Stimulated activated CD4-positive, alpha-beta T cell treated with anti-CD3 and anti-CD28 coated beads, Interleukin-4, amount 100 ng/mL, for 48 hours (primary cell): Measurements from ENCODE around the gene SLCO2A1.
"Not testable (repeated sequence)": the region's sequence is repeated elsewhere in the genome, so short reads cannot be mapped to it uniquely, and the experiment has no call there.

ENCODE experiments used
- DNase-seq, 2 donors: peaks; one replicate each; pipeline ENCODE4 v3.0.0-alpha.2; 2020; ENCODE audit warnings: low read depth in 2 of 2

The SLCO2A1 gene

DNA sequence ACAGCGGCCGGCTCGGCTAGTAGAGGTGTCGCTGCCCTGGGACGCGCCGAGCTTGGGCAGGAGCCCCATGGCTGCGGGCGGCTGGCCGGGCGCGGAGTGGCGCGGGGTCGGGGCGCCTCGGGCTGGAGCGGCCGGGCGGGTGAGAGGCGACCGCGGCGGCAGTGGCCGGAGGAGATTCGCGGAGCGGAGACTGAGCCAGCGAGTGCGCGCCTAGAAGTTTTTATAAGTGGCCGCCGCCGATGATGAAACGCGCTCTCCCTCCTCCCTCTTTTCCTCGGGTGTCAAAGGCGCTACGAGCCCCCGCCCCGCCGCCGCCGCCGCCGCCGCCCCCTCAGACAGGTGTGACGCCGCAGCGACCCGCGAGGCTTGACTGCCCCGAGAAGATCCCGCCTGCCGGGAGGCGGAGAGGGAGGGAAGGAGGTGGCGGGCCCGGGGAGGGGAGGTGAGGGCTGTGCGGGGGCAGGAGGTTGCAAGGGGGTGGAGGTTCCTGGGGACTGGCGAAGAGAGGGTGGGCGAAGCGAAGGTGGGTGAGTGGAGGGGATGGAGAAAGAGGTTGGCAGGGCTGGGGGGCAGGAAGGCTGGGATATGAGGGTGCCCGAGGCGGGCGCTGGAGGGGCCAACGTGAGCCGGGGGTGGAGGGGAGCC is at the start of gene SLCO2A1:
Gene SLCO2A1 (minus strand): TSS at position 192 of the 645 bp plus-strand sequence. CDS start 123 bp downstream, at position 69.
- no peak for DNase-seq

DNA sequence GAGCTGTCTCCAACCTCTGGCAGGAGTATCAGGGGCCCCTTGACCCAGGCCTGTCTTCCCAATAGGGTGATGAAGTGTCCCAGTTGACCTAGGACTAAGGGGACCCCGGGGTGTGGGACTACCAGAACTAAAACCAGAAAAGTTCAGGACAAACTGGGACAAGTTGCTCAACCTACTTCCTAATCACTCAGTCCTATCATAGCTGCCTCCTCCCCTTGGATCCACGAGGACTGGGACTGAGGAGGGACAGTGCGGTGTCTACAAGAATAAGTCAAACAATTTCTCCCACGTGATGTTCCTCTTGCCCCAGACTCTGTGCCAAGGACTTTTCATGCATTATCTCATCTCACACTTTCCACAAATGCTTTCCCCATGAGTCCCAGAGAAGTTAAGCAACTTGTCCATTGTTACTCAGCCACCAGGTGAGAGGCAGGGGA is 49.4 kb upstream of the SLCO2A1 start:
- DNase-seq: no peak

DNA sequence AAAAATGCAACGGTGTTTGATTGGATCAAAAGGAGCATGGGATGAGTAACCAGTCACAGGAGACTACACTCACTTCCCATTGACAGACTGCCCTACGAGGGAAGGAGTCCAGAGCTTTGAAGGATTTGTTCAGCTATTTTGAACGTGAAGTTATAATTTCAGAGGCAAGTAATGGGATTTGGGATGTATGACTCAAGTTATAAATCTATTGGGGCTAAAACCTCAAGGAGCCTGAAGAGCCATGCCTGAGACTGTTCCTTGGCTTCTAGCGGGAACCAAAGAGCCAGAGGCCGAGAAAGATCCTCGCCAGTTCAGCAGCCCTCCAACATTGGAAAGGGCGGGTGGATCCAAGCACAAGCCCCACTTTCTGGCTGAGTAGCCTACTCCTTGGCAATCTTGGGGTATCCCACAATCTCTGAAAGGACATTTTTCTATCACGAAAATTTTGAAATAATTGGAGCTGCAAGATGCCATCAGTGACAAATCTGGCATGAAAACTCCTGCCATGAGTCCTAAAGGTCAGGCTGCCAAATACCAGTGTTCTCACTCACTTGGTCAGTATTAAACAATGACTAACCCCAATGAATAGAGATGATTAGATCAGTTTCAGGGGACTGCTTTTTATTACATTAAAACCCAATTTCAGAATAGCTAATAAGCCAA is 48.6 kb upstream of the SLCO2A1 start:
- DNase-seq: no peak

DNA sequence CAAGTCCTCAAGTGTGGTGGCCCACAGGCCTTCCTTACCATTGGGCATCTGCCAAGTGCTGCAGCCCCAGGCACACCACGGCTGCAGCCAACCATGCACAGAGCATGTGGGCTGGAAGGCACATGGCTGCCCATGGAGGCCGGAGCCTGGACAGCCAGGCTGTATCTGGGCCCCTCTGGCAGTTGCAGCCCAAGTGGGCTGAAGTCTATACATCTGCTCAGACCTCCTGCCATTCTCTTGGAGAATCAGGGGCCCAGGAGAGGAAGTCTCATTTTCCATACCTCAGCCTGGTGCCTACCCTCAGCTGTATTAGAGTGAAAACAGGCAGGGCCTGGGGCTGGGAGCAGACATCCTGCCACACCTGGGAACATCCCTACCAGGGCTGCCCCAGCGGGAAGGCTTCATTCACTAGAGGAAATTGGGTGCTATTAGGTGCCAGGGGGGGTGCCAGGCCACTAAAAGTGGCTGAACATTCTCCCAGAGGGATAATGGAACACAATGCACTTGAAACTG is 48.0 kb upstream of the SLCO2A1 start:
- no peak for DNase-seq

DNA sequence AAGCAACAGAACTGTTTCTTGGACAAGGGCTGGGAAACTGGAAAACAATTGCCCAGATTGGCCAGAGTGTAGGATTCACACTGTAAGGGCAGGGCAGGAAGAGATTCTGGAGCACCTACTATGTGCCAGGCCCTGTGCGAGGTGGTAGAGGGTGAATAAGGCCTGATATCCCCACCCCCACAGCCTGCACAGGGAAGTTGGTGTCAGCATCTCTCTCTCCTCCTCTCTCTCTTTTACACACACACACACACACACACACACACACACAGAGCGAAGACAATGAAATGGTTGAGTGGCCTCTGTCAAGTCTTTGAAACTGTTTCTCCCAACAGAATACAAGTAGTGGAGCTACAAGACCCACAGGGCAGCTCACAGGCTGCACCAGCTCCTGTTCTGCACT is 47.1 kb upstream of the SLCO2A1 start:
- DNase-seq: no peak

DNA sequence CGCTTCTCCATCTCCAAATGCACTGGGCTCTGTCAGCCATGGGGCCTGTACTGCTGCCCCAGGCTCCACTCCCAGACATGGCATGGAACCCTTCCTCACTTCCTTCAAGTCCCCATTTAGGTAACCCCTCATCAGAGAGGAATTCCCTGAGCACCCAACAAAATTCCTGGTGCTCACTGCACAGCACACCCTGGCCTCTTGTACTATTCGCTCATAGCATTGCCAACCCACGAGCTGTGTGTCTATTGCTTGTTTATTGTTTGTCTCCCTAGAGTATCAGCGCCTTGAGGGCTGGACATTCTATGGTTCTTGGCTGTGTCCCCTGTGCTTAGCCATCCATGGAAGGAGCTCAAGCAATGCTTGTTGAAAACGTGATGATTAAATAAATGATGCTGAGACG is 46.1 kb upstream of the SLCO2A1 start:
- no peak for DNase-seq

DNA sequence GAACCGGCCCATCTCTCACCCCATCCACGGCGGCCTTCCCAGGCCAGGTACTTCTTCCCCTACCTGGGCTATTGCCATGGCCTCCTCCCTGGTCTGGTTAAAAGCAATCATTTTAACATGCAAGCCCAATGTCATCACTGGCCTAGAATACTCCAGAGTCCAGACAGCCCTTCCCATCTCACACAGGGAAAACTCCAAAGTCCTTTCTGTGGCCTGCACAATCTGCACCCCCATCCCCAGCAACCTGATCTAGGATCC is 45.8 kb upstream of the SLCO2A1 start:
- DNase-seq: no peak

DNA sequence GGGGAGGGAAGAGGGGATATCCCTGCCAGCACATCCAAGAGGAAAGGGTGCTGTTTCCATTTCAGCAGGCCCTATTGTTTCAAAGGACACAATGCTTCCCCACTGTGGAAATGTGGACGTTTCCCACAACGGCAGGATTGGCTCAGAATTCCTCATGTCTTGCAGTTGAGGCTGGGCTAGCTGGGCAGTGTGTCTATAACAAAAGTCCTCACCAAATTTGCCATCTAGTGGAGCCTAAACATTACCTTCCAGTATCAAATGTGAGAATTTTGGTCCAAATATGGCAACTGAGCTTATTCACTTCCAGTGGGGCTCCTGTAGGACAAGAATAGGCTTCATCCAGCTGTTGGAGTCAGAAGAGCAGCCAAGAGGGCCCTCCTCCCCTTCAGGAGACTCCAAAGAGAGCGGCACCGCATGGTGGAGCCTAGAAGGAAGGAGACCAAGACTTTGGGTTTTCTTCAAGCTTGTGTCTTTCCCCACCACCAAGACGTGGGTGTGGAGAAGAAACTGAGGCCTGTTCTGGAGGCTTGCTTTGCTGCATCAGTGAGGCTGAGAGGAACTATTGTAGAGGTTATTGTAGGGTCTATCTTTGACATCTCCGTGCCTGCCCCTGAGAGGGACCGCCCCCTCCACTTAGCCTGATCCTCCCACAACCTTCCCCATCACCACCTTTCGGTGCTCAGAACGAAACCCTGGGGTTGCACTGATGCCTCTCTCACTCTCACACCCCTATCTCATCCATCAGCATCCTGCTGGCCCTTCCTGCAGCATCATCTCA is 45.3 kb upstream of the SLCO2A1 start:
- no peak for DNase-seq

DNA sequence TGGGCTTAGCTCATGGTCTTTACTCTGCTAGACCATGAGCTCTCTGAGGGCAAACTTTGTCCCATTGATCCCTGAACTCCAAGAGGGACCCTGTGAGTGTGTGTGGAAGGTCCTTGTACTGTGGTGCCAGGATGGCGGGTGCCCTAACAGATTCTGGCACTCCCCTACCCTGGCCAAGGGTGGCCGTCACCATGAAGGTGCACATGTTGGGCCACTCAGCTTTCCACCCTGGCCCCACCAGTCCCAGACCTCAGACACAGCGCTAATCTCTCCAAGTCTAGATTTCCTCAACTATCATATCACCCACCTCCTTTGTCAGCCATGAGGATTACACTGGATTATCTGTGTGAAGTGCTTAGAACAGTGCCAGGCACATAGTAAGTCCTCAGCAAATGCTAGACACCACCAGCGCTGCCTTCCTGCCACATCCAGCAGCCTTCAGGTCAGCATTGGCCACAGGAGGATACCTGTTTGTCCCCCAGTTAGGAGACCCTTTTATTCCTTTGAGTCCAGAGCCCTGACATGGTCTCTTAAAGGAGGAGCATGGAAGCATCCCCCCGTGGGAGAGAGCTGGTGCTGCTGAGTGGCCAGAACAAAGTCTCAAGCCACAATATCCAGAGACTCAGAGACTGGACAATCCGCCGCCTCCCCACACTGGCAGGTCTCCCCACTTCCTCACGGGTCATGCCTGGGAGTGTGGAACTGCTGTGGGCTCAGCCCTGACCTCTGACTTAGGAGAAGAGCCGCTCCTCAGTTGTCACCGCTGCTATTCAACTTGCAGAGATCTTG is 44.5 kb upstream of the SLCO2A1 start:
- DNase-seq: no peak

DNA sequence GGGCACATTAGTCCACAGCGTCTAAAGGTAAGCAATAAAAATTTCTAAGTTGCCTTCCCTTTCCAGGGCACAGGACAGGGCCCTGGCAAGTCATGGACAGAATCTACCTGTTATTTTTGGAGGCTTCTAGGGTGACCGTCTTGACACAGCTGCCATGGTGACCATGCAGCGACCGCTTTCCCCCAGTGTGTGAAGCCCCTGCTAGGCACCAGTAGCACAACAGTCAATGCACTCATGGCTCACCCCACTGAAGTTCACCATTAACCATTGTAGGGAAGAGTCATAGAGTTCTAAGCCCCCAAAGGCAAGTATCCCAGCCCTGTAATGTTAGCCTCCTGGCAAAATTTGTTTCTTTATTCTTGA is 43.8 kb upstream of the SLCO2A1 start:
- DNase-seq: no peak

DNA sequence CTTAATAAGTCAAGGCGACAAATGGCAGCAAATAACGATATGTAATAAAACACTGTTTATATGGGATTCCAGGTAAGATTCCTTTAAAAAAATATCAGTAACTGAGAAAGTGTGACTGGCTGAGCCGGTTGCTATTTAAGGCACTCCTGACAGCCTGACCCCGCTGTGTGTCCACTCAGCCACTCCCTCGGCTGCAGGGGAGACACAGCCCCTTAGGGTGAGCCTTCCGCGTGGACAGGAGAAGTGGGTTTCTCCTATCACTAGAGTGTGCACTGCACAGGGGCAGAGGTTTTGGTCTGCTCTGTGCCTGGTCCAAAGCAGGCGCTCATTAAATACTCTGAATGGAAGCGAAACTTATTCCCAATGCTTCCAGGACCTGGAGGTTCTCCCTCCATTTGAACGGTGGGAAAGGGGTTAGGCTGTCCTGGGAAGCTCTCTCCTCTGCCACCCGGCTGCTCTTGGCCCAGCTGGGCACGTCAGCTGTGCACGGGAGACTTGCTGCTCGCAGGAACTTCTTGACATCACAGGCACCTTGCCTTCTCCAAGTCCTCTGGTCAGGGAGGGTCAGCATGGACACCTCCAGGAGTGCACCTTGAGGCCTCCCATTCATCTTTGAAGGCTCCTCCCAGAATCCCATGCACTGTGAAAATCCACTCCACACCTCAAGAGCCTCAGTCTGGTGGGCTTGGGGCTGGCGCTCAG is 43.3 kb upstream of the SLCO2A1 start:
- DNase-seq: no peak

DNA sequence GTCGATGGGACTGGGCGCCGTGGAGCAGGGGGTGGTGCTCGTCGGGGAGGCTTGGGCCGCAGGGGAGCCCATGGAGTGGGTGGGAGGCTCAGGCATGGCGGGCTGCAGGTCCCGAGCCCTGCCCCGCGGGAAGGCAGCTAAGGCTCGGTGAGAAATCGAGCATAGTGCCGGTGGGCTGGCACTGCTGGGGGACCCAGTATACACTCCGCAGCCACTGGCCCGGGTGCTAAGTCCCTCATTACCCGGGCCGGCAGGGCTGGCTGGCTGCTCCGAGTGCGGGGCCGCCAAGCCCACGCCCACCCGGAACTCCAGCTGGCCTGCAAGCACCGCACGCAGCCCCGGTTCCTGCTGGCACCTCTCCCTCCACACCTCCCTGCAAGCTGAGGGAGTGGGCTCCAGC is 40.6 kb upstream of the SLCO2A1 start:
- DNase-seq: not testable (repeated sequence)

DNA sequence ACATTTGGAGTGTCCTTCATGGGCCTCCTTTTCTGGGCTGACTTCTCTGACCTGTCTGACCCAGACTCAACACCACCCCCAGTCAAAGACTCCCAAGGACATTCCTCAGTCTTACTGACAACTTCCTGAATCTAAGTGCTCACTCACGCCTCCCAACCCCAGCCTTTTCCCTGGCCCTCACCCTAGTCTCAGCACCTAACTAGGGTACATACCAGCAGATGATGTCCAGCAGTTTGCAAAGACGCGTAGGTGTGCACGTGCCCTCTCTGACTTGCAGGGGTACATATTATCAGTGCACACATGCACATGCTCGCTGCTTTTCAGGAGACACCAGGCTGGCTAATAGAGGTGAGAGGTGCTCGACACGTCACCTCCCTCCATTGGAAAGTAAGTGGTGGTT is 38.7 kb upstream of the SLCO2A1 start:
- DNase-seq: no peak

DNA sequence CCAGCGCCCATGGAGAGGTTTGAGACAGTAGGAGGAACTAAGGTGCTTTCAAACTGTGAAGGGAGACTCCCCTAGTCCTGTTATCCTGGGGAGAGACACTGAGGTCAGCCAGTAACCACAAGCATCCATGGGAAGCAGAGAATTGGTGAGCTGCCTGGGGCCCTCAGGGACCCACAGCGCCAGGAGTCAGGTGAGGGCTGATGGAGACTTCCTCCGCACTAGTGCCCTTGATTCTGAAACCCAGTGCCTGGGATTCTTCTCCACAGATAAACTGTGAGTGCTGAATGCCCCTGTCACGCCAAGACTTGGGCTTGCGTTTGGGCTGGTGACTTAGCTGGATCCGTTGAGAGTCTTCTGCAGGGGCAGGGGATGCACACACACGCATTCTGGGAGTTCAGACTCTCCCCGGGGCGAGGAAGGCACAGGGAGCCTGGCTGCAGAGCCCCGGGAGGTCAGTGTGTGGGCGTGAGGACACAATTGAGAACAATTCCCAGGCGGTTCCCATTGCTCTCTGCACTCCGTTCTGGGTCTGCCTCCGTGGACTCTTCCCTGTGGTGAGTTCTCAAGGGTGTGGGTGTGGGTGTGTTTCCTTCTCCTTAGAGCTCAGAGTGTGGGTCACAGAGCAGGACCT is 37.9 kb upstream of the SLCO2A1 start:
- DNase-seq: no peak

DNA sequence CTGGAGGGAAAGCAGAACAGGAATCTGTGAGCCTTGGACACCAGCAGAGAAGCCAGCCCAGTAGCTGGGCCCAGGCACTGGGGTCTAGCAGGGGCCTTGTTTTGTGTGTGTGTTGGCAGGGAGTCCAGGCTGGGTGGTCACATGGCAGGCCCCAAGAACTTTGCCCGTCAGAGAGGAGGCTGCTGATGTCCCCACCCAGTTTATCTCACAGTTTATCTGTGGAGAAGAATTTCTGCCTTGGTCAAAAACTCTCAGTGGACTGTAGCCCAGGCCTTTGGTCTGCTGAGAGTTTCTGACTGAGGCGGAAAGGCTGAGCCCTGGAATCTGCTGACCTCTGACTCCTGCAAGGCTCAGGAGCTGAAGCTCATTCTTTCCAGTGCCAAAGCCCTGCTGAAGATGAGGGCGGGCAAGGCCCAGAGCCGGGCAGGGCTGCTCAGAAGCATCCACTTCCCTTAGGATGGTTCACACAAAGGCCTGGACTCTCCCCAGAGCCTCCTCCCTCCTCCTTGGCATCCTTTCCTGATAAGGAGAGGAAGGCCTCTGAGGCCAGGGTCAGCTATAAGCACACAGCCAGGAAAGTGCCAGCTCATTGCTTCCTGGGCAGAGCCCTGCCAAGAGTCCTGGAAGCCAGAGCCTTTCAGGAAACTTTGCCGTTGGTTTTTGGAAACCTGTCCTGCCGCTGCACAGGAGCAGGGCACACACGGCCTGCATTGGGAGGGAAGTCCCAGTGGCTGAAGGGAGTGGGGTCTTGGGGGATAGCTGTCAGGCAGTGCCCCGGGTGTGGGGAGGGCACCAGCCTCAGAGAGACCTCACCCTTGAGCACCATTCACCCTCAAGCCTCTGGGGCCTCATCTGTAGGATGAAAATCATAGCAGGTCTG is 37.2 kb upstream of the SLCO2A1 start:
- no peak for DNase-seq

DNA sequence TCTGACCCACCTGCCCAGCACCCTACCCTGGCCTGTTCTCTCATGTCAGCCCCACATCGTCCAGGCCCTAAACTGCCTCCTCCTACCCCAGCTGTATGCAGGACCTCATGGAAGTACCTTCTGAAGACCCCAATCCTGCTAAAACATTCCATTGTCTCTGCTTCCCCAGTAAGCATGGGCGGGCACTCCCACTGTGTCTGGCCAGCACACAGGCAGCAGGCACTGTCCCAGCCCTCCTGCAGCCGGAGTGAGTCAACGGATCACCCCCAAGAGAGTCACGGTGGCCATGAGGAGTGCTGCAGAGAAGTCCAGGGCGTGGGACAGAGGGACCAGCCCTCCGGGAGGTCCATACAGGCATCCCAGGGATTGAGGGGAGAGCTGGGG is 36.4 kb upstream of the SLCO2A1 start:
- no peak for DNase-seq

DNA sequence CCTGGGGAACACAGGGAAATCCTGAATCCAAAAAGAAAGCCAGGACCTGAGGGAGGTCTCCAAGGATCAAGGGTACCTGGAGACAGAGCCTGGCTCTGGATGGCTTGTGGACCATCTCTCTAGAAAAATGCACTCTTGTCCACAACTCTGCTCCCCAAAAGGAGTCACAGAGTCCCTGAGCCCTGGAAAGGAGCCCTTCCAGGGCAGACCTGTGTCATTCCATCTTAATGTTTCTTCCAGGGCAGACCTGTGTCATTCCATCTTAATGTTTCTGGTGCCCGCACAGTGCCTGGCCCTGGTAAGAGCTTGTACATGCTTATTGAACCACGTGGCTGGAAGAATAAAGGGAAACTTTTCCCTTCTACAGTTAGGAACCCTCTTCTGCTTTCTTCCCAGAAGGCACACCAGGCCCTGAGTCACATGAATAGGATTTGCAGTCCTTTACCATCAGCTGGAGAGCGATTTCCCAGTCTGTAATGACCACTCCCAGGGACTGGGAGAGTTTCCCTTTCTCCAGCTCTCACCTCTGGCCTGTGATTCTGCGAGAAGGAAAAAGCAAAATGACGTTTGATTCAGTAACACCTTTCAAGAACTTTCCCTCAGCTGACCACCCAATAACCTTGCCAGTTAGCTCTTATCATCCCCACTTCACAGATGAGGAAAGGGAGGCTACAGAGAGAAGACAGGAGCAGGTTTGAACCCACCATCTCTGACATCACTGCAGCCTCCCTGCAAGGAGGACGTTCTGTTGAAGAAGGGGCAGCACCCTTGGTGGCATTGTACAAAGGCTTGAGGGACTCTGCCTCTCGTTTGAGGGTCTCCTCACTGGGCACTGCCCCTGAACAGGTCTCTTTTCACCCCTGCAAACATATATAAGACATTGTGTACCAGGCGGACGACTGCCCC is 35.8 kb upstream of the SLCO2A1 start:
- no peak for DNase-seq

DNA sequence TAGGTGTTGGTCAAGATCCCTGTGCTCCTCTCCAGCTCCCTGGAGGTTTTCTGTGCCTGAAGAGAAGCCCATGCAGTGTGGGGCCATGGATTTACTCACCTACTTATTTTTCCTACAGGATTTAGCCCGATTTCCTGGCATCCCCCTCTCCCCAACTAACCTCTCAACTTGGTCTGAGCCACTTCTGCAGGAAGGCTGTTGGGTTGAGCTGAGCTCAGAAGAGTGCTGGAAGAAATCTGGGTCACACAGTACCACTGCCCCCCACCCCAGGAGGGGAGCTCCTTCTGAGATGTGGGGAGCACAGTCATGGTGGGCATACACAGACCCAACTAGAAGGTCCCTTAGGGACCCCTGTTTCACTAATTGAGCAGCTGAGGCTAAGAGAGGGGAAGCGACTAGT is 34.4 kb upstream of the SLCO2A1 start:
- DNase-seq: no peak

DNA sequence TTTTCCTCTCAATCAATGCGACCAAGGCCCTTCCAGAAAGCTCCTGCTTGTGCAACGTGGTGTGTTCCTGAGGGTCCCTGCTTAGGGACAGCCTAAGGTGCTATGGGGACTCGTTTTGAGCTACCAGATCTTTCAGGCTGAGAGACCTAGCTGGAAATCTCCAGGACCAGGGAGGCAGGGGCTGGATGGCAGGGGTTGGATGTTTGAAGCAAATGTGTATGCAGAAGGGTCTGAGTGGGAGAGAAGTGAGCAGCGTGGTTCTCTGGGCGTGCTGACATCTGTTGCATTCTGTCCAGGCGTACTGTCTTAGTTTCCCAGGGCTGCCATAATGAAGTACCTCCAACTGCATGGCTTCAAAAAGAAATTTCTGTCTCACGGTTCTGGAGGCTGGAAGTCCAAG is 31.7 kb upstream of the SLCO2A1 start:
- no peak for DNase-seq
